ENCODE measurements around the gene CCDC69. TPM values are rescaled to one million over a fixed set of nuclear protein-coding genes. Genes with fewer than 3 reads are reported as not detected.
"Not testable (repeated sequence)": the region's sequence is repeated elsewhere in the genome, so short reads cannot be mapped to it uniquely, and the experiment has no call there.

Gene CCDC69
- total RNA-seq, 2 experiments from 2014 or later = 119 to 123 TPM

DNA sequence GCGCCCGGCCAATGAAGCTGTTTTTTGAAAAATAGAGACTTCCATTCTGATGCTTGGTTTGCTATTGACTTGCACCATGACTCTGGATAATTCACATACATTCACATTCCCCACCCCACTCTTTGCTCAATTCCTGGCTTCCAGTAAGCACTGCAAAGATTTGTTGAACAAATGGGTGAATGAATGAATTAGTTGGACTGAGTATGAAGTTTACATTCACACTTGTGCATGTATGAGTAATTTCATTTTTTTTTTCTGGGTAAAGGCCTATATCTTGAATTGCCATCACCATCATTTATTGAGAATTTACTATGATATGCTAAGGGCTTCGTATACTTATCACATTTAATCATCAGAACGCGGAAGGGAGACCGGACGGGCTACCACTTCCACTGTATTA, 13.8 kb upstream of the CCDC69 start:
- Histone ChIP-seq H3K9me2 (ENCODE audit: insufficient read depth, low read length) (no peaks in the 10 kb centered on the region), H3K27ac (ENCODE audit: low read depth, low read length, poor library complexity, severe bottlenecking) (peak overlapping the region; percentile 72), H3K79me2 (ENCODE audit: insufficient read depth, low read depth, low read length) (no peaks in the 10 kb centered on the region), H2AFZ (ENCODE audit: low read length) (peak overlapping the region; percentile 25; the same call in 1 of the 2 replicates), H3K4me2 (ENCODE audit: low read length) (peak overlapping the region; percentile 69), H3K4me3 (ENCODE audit: low read depth, low read length, poor library complexity, severe bottlenecking) (peak overlapping the region; percentile 49), H3K4me1 (ENCODE audit: insufficient read depth, low read length, poor library complexity, severe bottlenecking) (peaks cover 88% of the 10 kb centered on the region), H4K20me1 (ENCODE audit: insufficient read depth, low read length) (no peaks in the 10 kb centered on the region), H3K9me3 (ENCODE audit: low read length) (no peaks in the 10 kb centered on the region), H3K36me3 (ENCODE audit: insufficient read depth, low read length) (no peaks in the 10 kb centered on the region)
- ChIA-PET CTCF (ENCODE audit: unreplicated experiment) (interaction anchor here (0.5 to 2.2 kb wide), 7 partner anchors 15 to 248 kb away, joined by 3 to 17 read pairs (median 3); partner anchors contain the start of gene CCDC69), POLR2A (interaction anchor here (0.7 to 13.2 kb wide), 19 partner anchors 8 to 122 kb away, joined by 3 to 272 read pairs (median 6); partner anchors contain the start of genes CCDC69 and GM2A)
- intact Hi-C loops (cut with micrococcal nuclease; ENCODE audit: unreplicated experiment) = loop anchor here (1.0 kb wide), 1 partner anchor 41 kb away; no protein-coding TSS in a partner anchor
- no TSS peak for BruUV-seq (replicated peaks)
- DNase-seq (ENCODE audit: low spot score) = no peak
- TF ChIP-seq, protein P1, sequence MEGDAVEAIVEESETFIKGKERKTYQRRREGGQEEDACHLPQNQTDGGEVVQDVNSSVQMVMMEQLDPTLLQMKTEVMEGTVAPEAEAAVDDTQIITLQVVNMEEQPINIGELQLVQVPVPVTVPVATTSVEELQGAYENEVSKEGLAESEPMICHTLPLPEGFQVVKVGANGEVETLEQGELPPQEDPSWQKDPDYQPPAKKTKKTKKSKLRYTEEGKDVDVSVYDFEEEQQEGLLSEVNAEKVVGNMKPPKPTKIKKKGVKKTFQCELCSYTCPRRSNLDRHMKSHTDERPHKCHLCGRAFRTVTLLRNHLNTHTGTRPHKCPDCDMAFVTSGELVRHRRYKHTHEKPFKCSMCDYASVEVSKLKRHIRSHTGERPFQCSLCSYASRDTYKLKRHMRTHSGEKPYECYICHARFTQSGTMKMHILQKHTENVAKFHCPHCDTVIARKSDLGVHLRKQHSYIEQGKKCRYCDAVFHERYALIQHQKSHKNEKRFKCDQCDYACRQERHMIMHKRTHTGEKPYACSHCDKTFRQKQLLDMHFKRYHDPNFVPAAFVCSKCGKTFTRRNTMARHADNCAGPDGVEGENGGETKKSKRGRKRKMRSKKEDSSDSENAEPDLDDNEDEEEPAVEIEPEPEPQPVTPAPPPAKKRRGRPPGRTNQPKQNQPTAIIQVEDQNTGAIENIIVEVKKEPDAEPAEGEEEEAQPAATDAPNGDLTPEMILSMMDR (conservative IDR thresholded peaks at IDR 0.05; ENCODE audit: low read length) = no peak
- no peak for TF ChIP-seq EZH2phosphoT487 (IDR thresholded peaks at IDR 0.05; ENCODE audit: borderline replicate concordance, low read depth, low read length)

DNA sequence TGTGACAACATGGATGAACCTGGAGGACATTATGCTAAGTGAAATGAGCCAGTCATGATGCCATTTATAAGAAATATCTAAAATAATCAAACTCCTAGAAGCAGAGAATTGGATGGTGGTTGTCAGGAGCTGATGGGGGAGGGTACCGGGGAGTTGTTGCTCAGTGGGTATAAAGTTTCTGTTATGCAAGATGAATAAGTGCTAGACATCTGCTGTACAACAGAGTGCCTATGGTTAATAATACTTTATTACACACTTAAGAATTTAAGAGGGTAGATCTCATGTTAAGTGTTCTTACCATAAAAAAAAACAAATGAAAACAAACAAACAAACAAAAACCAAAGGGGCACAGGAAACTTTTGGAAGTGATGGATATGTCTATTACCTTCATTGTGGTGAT, 13.0 kb upstream of the CCDC69 start:
- Histone ChIP-seq H3K9me2 (ENCODE audit: insufficient read depth, low read length) (no peaks in the 10 kb centered on the region), H4K20me1 (ENCODE audit: insufficient read depth, low read length) (no peaks in the 10 kb centered on the region), H3K4me1 (ENCODE audit: insufficient read depth, low read length, poor library complexity, severe bottlenecking) (peaks cover 89% of the 10 kb centered on the region), H3K27ac (ENCODE audit: low read depth, low read length, poor library complexity, severe bottlenecking) (peak overlapping the region; percentile 33), H3K9me3 (ENCODE audit: low read length) (no peaks in the 10 kb centered on the region), H3K36me3 (ENCODE audit: insufficient read depth, low read length) (no peaks in the 10 kb centered on the region), H3K4me2 (ENCODE audit: low read length) (0 out of 2 replicates have a peak overlapping the region, but pooled peaks have one; percentile 10), H2AFZ (ENCODE audit: low read length) (no peak overlapping the region), H3K4me3 (ENCODE audit: low read depth, low read length, poor library complexity, severe bottlenecking) (no peak overlapping the region), H3K79me2 (ENCODE audit: insufficient read depth, low read depth, low read length) (no peaks in the 10 kb centered on the region)
- CTCF ChIA-PET (ENCODE audit: unreplicated experiment) = no interaction called here
- intact Hi-C loops (cut with micrococcal nuclease; ENCODE audit: unreplicated experiment) = no loop called here
- no TSS peak for BruUV-seq (replicated peaks)
- no peak for TF ChIP-seq EZH2phosphoT487 (IDR thresholded peaks at IDR 0.05; ENCODE audit: borderline replicate concordance, low read depth, low read length)
- TF ChIP-seq, protein P1 (conservative IDR thresholded peaks at IDR 0.05; ENCODE audit: low read length) = no peak
- POLR2A ChIA-PET = interaction anchor here (0.7 to 13.2 kb wide), 9 partner anchors 9 to 113 kb away, joined by 3 to 272 read pairs (median 6); partner anchors contain the start of genes CCDC69 and GM2A
- DNase-seq (ENCODE audit: low spot score) = no peak

DNA sequence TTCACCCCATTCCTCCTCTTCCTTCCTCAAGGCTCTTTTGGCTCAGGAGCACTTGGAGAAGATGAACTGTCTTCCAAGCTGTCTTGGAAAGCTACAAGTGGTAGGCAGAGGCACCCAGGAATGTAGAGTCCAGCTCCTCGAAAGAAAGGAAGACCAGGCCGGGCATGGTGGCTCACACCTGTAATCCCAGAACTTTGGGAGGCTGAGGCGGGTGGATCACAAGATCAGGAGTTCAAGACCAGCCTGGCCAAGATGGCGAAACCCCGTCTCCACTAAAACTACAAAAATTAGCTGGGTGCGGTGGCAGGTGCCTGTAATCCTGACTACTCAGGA, 11.3 kb upstream of the CCDC69 start:
- DNase-seq (ENCODE audit: low spot score); H2AFZ ChIP-seq (ENCODE audit: low read length); H3K9me2 ChIP-seq (ENCODE audit: insufficient read depth, low read length); H4K20me1 ChIP-seq (ENCODE audit: insufficient read depth, low read length); H3K36me3 ChIP-seq (ENCODE audit: insufficient read depth, low read length); intact Hi-C loops (cut with micrococcal nuclease; ENCODE audit: unreplicated experiment); H3K9me3 ChIP-seq (ENCODE audit: low read length); H3K79me2 ChIP-seq (ENCODE audit: insufficient read depth, low read depth, low read length); BruUV-seq (replicated peaks): not testable (repeated sequence)
- Histone ChIP-seq H3K4me2 (ENCODE audit: low read length) (peak overlapping the region; percentile 87), H3K27ac (ENCODE audit: low read depth, low read length, poor library complexity, severe bottlenecking) (peak overlapping the region; percentile 96), H3K4me1 (ENCODE audit: insufficient read depth, low read length, poor library complexity, severe bottlenecking) (peaks cover 92% of the 10 kb centered on the region), H3K4me3 (ENCODE audit: low read depth, low read length, poor library complexity, severe bottlenecking) (peak overlapping the region; percentile 57)
- POLR2A ChIA-PET = interaction anchor here (0.9 to 13.2 kb wide), 9 partner anchors 17 to 110 kb away, joined by 3 to 272 read pairs (median 6); partner anchors contain the start of genes CCDC69 and GM2A
- CTCF ChIA-PET (ENCODE audit: unreplicated experiment) = interaction anchor here (0.6 to 1.8 kb wide), 6 partner anchors 12 to 23 kb away, joined by 3 to 18 read pairs (median 4); partner anchors contain the start of genes CCDC69 and GM2A

All from OCI-LY7 (cell line).